Measurements from ENCODE around the gene SLC39A12. TPM values are rescaled to one million over a fixed set of nuclear protein-coding genes. Genes with fewer than 3 reads are reported as not detected.

SLC39A12 gene
- polyA plus RNA-seq, 1 donor from 2014 or later: not detected

GRCh38 chr10:17905491-17905890, 46.2 kb upstream of the SLC39A12 start:
- H4K20me1 ChIP-seq (ENCODE audit: insufficient read depth): no peaks in the 10 kb centered on the region
- no peaks in the 10 kb centered on the region for H3F3A ChIP-seq (ENCODE audit: insufficient read depth, low read length, poor library complexity, severe bottlenecking)
- H3K27me3 ChIP-seq (ENCODE audit: insufficient read depth, low read depth, low read length): no peaks in the 10 kb centered on the region
- H3K36me3 ChIP-seq (ENCODE audit: insufficient read depth, low read length): no peaks in the 10 kb centered on the region
- no peak overlapping the region for H3K9ac ChIP-seq (ENCODE audit: low read length)
- H2AFZ ChIP-seq (ENCODE audit: low read depth, low read length): no peak overlapping the region
- H3K79me2 ChIP-seq (replicated peaks; ENCODE audit: insufficient read depth, low read length): no peaks in the 10 kb centered on the region
- no peak overlapping the region for H3K27ac ChIP-seq (ENCODE audit: low read length)
- H3K4me3 ChIP-seq (ENCODE audit: low read length): no peak overlapping the region
- no peak for TF ChIP-seq MXI1 (conservative IDR thresholded peaks at IDR 0.05; ENCODE audit: poor library complexity, severe bottlenecking)
- no peak for TF ChIP-seq EP300 (conservative IDR thresholded peaks at IDR 0.05; ENCODE audit: poor library complexity, severe bottlenecking)
- no peak for TF ChIP-seq RAD21 (conservative IDR thresholded peaks at IDR 0.05)
- no peak for TF ChIP-seq POLR2AphosphoS5 (IDR thresholded peaks at IDR 0.05)
- no peak for TF ChIP-seq EZH2 (IDR thresholded peaks at IDR 0.05; ENCODE audit: borderline replicate concordance, insufficient read depth, low read length, poor library complexity, severe bottlenecking)
- no peak for TF ChIP-seq SMC3 (conservative IDR thresholded peaks at IDR 0.05; ENCODE audit: poor library complexity)
- no peak for TF ChIP-seq TAF1 (IDR thresholded peaks at IDR 0.05; ENCODE audit: low read depth)
- no peak for TF ChIP-seq REST (IDR thresholded peaks at IDR 0.05; ENCODE audit: borderline replicate concordance)
- TF ChIP-seq, protein P1, sequence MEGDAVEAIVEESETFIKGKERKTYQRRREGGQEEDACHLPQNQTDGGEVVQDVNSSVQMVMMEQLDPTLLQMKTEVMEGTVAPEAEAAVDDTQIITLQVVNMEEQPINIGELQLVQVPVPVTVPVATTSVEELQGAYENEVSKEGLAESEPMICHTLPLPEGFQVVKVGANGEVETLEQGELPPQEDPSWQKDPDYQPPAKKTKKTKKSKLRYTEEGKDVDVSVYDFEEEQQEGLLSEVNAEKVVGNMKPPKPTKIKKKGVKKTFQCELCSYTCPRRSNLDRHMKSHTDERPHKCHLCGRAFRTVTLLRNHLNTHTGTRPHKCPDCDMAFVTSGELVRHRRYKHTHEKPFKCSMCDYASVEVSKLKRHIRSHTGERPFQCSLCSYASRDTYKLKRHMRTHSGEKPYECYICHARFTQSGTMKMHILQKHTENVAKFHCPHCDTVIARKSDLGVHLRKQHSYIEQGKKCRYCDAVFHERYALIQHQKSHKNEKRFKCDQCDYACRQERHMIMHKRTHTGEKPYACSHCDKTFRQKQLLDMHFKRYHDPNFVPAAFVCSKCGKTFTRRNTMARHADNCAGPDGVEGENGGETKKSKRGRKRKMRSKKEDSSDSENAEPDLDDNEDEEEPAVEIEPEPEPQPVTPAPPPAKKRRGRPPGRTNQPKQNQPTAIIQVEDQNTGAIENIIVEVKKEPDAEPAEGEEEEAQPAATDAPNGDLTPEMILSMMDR (IDR thresholded peaks at IDR 0.05; ENCODE audit: poor library complexity, severe bottlenecking): no peak
- no peaks in the 10 kb centered on the region for H3K9me3 ChIP-seq (ENCODE audit: low read length)
- no peaks in the 10 kb centered on the region for H3K9me2 ChIP-seq (ENCODE audit: insufficient read depth, low read length)
- H3K4me2 ChIP-seq (ENCODE audit: low read length): no peak overlapping the region

DNA sequence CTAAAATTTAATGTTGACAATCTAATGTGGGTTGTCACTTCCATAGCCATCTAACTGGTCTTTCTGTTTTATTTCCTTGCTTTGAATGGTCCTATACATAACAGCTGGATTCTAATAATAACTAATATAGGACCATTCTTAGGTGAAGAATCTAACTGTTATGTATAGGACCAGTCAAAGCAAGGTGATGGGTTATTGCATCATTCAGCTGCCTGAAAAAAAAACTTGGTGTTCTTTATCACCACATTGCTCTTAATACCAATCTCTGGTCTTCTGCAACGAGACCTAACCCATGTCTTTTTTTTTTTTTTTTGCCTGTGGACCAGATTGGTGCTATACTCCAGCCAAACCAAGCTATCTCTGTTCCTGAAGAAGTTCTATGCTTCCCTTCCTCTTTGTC, 45.7 kb upstream of the SLC39A12 start:
- Histone ChIP-seq H2AFZ (ENCODE audit: low read depth, low read length) (no peak overlapping the region), H4K20me1 (ENCODE audit: insufficient read depth) (no peaks in the 10 kb centered on the region), H3K27ac (ENCODE audit: low read length) (no peak overlapping the region)

More for the DNA sequence above, 45.7 kb upstream of the SLC39A12 start:
- Histone ChIP-seq H3K36me3 (ENCODE audit: insufficient read depth, low read length) (no peaks in the 10 kb centered on the region), H3K9ac (ENCODE audit: low read length) (no peak overlapping the region), H3K4me2 (ENCODE audit: low read length) (no peak overlapping the region), H3K79me2 (replicated peaks; ENCODE audit: insufficient read depth, low read length) (no peaks in the 10 kb centered on the region), H3K27me3 (ENCODE audit: insufficient read depth, low read depth, low read length) (no peaks in the 10 kb centered on the region), H3F3A (ENCODE audit: insufficient read depth, low read length, poor library complexity, severe bottlenecking) (no peaks in the 10 kb centered on the region), H3K9me3 (ENCODE audit: low read length) (no peaks in the 10 kb centered on the region), H3K9me2 (ENCODE audit: insufficient read depth, low read length) (no peaks in the 10 kb centered on the region), H3K4me3 (ENCODE audit: low read length) (no peak overlapping the region)
- TF ChIP-seq TAF1 (IDR thresholded peaks at IDR 0.05; ENCODE audit: low read depth): no peak
- TF ChIP-seq POLR2AphosphoS5 (IDR thresholded peaks at IDR 0.05): no peak
- no peak for TF ChIP-seq RAD21 (conservative IDR thresholded peaks at IDR 0.05)
- TF ChIP-seq, protein P1 (IDR thresholded peaks at IDR 0.05; ENCODE audit: poor library complexity, severe bottlenecking): no peak
- TF ChIP-seq SMC3 (conservative IDR thresholded peaks at IDR 0.05; ENCODE audit: poor library complexity): no peak
- TF ChIP-seq EP300 (conservative IDR thresholded peaks at IDR 0.05; ENCODE audit: poor library complexity, severe bottlenecking): no peak
- no peak for TF ChIP-seq REST (IDR thresholded peaks at IDR 0.05; ENCODE audit: borderline replicate concordance)

Measured in neural cell (in vitro differentiated cells).